Measurements from ENCODE around the gene ZKSCAN1.

The ZKSCAN1 gene

DNA sequence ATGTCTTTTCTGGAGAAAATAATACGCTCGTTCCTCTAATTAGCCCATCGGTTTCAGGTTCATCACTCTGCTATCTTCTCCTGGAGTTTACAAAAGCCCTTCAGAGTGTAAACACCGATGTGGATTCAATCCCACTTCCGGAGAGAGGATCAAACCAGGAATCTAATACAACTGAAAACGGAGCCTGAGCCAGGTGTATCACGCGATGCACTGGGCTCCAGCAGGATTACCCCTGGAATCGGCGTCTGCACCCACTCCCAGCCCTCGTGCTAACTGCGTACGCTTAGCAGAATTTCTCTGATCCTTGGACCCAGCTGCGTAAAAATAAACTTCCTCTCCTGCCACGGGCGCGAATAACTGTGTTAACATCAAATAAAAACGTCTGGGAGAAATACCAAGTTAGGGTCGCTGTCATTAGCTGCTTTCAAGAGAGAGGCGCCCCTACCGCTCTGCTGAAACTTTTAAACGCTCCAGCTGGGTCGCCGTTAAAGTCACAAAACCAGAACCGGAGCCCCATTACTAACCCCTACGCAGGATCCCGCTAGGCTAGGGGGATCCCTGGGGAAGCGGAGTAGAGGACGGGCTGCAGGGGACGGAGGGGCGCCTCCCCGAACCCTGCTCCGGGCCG is 65.6 kb downstream of the ZKSCAN1 start:
- no peak for DNase-seq (ENCODE audit: low read depth in 3 of 3)

DNA sequence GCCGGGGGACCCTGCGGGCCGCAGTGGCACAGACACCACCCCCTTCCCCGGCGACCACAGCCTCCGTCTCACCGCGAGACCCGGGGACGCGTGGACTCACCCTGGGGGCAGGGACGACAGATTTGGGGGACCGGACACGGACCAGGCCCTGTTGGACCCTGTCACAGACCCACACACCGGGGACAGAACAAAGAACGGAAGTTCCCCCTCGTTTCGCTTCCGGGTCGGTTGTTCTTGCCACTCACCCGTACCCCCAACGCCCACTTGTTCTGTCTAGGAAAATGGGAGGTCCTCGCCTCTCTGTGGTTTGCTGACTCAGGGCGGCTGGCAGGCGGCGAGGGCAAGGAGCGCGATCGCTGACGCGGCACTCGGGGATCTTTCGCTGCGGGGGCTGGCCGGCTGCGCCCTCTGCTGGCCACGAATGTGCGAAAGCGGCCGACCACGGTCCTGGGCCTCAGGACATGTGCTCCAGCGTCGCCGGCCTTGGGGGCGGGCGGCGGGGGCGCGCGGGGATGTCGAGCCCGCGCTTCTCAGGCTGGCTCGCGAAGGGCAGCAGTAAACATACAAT is 66.2 kb downstream of the ZKSCAN1 start, which contains the start of gene ZNF3:
ZNF3 (minus strand) TSS at position 189 of the 568 bp plus-strand sequence. CDS start 4,366 bp downstream, outside the sequence.
- DNase-seq (ENCODE audit: low read depth in 3 of 3): peak; percentile 92 to 97 (median 95)

DNA sequence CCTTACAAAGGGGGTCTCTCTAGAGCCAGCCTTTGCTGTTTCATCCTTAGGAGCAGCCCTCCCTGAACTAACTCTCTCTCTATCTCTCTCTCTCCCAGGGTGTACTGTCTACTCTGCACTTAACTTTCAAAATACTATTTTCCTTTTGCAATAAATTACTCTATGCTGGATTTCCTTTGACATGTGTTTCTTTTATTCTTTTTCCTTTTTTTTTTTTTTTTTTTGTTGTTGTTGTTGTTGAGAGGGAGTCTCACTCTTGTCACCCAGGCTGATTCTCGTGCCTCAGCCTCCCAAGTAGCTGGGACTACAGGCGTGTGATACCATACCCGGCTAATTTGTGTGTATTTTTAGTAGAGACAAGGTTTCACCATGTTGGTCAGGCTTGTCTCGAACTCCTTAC is 67.6 kb downstream of the ZKSCAN1 start:
- DNase-seq (ENCODE audit: low read depth in 3 of 3): no peak

DNA sequence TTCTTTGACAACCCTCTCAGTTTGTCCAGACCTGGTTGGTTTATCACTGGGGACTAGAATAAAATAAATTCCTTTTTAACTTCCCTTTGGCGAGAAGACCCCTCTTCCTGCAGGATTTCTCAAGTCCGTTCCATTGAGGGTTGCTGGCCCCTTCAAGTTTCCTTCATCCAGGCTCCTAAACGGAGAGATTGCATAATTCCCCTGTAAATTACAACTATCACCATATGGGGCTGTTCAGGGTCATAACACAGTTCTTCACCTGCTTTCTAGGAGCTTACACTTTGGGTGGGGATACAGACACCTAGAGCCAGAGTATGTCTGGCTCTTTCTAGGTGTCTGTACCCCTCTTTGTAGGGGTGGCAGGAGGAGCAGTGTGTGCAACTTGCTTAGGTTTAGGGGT is 70.1 kb downstream of the ZKSCAN1 start:
- DNase-seq (ENCODE audit: low read depth in 3 of 3): no peak

DNA sequence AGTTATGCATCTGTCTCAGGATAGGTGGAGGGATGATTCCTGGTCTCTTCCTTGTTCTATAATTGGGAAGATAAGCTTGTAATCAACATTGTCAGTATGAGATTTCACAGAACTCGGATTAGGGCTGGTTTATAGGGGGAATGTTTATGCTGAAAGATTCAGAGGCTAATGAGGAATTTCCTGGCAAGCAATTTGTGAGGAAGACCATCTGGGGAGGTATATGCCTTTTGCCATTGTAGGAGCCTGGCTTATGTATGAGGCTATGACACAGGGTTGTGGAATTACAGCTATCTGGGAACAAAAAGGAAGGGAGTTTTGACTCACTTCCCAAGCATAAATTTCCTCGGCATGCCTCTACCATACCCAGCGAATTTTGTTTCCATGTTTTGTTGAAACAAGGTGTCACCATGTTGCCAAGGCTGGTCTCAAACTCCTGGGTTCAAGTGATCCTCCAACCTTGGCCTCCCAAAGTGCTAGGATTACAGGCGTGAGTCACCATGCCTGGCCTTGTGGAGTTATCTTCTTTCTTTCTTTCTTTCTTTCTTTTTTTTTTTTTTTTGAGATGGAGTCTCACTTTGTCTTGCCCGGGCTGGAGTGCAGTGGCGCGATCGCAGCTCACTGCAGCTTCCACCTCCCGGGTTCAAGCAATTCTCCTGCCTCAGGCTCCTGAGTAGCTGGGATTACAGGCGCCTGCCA is 71.8 kb downstream of the ZKSCAN1 start:
- no peak for DNase-seq (ENCODE audit: low read depth in 3 of 3)

DNA sequence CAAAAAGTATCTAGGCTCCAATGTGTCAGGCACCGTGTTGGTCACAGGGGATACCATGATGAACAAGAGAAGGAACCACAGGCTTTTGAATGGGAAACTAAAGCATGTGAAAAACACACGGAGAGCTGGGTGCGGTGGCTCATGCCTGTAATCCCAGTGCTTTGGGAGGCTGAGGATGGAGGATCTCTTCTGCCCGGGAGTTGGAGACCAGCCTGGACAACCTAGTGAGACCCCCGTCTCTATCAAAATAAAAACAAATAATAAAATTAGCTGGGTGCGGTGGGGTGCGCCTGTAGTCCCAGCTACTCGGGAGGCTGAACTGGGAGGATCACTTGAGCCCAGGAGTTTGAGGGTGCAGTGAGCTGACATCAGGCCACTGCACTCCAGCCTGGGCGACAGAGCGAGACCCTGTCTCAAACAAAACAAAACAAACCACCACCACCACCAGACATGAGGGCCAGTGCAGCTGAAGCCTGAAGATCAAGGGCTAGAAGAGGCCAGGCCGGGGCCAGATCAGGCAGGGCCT is 72.8 kb downstream of the ZKSCAN1 start:
- DNase-seq (ENCODE audit: low read depth in 3 of 3): no peak

DNA sequence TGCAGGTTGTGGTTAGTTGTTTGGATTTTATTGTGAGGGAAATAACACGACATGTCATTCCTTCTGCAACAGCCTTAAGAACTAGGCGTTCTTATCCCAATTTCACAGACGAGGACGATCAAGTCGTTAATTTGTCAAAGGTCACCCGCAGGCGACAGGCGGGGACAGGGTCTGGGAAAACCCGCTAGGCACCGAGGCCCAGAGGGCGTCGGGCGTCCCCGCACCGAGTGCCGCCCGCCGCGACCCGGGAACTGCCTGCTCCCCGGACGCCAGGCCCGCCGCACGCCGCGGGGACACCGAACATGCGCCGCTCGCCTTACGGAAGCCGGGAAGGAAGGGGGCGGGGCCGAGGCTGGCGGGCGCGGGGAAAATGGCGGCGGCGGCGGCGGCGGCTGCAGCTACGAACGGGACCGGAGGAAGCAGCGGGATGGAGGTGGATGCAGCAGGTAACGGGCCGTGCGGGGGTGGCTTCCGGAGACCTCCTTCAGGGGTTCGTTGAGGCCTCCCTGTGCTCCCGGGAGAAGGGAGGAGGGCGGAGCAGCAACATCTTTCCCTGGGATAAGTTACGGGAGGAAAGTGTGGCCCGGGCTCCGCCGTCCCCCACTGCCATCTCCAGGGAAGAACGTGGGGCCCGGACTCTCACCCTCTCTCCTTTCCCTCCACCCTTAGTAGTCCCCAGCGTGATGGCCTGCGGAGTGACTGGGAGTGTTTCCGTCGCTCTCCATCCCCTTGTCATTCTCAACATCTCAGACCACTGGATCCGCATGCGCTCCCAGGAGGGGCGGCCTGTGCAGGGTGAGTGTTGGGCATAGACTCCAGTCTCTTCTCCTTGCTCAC is 73.4 kb downstream of the ZKSCAN1 start, which contains the start of gene COPS6:
COPS6 (plus strand) TSS at position 349 of the 837 bp plus-strand sequence; CDS start at position 371, 22 bp downstream.
- DNase-seq (ENCODE audit: low read depth in 3 of 3): peak; percentile 67 to 84 (median 73)

DNA sequence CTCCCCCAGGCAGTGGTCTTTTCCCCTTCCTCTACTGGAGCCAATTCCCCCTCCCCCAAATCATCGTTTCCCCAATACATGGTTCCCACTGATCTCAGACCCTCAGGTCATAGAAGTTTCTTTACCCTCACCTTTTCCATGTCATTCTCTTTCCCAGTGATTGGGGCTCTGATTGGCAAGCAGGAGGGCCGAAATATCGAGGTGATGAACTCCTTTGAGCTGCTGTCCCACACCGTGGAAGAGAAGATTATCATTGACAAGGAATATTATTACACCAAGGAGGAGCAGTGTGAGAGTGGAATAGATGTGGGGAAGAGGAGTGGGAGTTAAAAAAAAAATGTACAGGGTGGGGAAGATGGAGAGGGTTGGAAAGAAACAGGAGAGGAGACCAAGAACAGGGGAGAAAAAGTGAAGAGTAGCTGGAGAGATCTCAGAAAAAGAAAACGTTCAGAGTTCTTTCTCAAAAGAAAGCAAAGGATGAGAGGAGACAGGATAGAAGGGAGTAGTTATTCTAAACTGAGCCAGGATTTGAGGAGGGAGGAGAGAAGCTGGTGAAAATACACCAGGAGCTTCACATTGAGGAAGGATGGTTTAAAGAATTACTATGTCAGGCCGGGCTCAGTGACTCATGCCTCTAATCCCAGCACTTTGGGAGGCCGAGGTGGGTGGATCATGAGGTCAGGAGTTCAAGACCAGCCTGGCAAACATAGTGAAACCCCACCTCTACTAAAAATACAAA is 74.2 kb downstream of the ZKSCAN1 start:
- DNase-seq (ENCODE audit: low read depth in 3 of 3): no peak

DNA sequence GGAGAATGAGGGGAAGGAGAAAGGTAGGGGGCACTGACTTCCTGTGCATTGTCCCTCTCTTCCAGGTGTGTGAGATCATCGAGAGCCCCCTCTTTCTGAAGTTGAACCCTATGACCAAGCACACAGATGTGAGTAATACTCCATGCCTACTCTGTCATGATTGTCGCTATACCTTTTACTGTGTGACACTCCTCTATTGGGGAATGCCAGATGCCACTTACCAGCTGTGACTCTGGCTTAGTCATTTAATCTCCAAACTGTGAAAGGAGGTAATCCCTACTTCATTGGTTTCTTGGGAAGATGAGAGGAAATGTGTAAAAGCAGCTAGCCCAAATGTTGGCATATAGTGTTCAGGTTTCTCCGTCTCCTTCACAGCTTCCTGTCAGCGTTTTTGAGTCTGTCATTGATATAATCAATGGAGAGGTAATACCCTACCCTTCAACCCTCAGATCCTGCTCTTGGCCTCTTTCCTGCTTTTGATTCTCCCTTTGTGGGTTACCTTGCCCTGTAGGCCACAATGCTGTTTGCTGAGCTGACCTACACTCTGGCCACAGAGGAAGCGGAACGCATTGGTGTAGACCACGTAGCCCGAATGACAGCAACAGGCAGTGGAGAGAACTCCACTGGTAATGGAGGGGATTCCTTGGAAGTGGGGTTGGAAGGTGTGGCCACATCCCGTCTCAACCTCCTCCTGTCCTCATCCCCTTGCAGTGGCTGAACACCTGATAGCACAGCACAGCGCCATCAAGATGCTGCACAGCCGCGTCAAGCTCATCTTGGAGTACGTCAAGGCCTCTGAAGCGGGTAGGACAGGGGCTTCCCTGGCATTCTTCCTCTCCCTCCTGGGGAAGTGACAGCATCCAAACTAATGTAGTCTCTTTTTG is 75.4 kb downstream of the ZKSCAN1 start:
- no peak for DNase-seq (ENCODE audit: low read depth in 3 of 3)

Measured in stimulated activated CD4-positive, alpha-beta T cell treated with anti-CD3 and anti-CD28 coated beads, TNF-alpha, amount 100 ng/mL, for 4 hours (primary cell).